BJ (cell line): ENCODE results near the gene AFF1. TPM values are rescaled to one million over a fixed set of nuclear protein-coding genes. Genes with fewer than 3 reads are reported as not detected.

Experiments
- CTCF ChIA-PET: fragments of 350-600 bp; formaldehyde crosslinking; extraction: SDS; loops from one replicate; lab custom pipeline; 2021; ENCODE audit warnings: antibody characterized with exemption, inconsistent platforms; lab: Yijun Ruan, JAX
- POLR2A ChIA-PET: fragments of 300-600 bp; sonication (Branson Sonifier 250); formaldehyde crosslinking; extraction: SDS; loops from one replicate; lab custom pipeline; 2021; ENCODE audit warnings: antibody characterized with exemption; lab: Charles Lee
- DNase-seq: peaks from one replicate; pipeline ENCODE4 v3.0.0-alpha.2; 2011; ENCODE audit warnings: low read depth
- H3K27me3 ChIP-seq: 2 replicates; pipeline ENCODE4 v1.6.0; 2011; ENCODE audit warnings: low read length; ENCODE audit not compliant: control insufficient read depth, insufficient read depth
- H3K36me3 ChIP-seq: 2 replicates; pipeline ENCODE4 v1.5.1; 2011; ENCODE audit warnings: low read length; ENCODE audit not compliant: control insufficient read depth, insufficient read depth
- H3K4me3 ChIP-seq: 2 replicates; pipeline ENCODE4 v1.5.1; 2011; ENCODE audit warnings: low read depth, mild to moderate bottlenecking, control low read depth, low read length
- CTCF ChIP-seq: IDR thresholded peaks from 2 replicates; pipeline ENCODE4 v1.5.1; 2011; ENCODE audit warnings: low read depth, mild to moderate bottlenecking, control low read depth, inconsistent platforms, low read length, moderate library complexity; ENCODE audit not compliant: insufficient read depth
- polyA plus RNA-seq: library from polyadenylated mRNA; depleted of rRNA; stranded (reverse); fragments of >200 nt; gene quantifications from 2 replicates; pipeline ENCODE4 v1.2.3, GENCODE V29; 2011

The AFF1 gene
- polyA plus RNA-seq, 1 experiment, result 11.0 TPM

DNA sequence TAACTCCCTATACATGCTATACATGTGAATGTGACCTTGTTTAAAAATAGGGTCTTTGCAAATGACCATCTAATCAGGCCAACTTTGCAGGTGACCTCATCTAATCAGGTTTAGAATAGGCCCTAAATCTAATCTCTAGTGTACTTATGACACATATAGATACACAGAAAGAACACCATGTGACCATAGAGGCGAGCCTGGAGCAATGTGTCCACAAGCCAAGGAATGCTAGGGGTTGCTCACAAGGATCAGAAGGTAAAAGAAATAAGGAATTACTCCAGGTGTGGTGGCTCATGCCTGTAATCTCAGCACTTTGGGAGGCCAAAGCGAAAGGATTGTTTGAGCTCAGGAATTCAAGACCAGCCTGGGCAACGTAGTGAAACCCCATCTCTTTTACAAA is 32.9 kb upstream of the AFF1 start:
- CTCF ChIA-PET, result interaction anchor here (1.1 kb wide), 2 partner anchors 10 to 20 kb away, joined by 3 read pairs; no protein-coding TSS in a partner anchor
- no peak for TF ChIP-seq CTCF
- Histone ChIP-seq H3K4me3 (no peak overlapping the region), H3K36me3 (no peaks in the 10 kb centered on the region), H3K27me3 (no peaks in the 10 kb centered on the region)
- POLR2A ChIA-PET, result no interaction called here
- no peak for DNase-seq

DNA sequence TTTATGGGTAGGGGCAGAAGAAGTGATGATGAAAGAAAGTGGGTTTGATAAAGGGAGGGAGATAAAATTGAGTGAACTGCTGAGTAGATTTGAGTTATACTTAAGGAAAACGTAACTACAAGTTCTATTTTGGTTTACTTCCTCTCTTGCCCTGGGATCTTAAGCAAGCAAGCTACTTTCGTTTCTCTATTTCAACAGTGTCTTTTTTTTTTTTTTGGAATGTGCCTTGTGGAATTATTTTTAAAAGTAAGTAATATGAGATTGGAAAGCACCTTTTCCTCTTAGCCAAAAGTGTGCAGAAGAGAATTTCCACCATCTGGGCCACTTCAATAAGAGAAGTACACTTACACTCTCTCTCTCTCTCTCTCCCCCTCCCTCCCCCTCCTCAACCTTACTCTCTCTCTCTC is 26.6 kb upstream of the AFF1 start:
- Histone ChIP-seq H3K36me3 (no peaks in the 10 kb centered on the region), H3K4me3 (no peak overlapping the region), H3K27me3 (no peaks in the 10 kb centered on the region)
- POLR2A ChIA-PET, result interaction anchor here (0.6 to 0.8 kb wide), 2 partner anchors 17 to 98 kb away, joined by 4 to 7 read pairs; no protein-coding TSS in a partner anchor
- DNase-seq, result no peak
- TF ChIP-seq CTCF, result no peak
- CTCF ChIA-PET, result interaction anchor here (0.8 to 2.0 kb wide), 3 partner anchors 409 to 483 kb away, joined by 3 to 9 read pairs (median 3); partner anchors contain the start of gene HSD17B11

- DNase-seq, result no peak
- Histone ChIP-seq H3K4me3 (no peak overlapping the region), H3K36me3 (no peaks in the 10 kb centered on the region), H3K27me3 (no peaks in the 10 kb centered on the region)
- ChIA-PET CTCF (interaction anchor here (1.2 to 3.1 kb wide), 5 partner anchors 11 to 411 kb away, joined by 4 to 25 read pairs (median 9); no protein-coding TSS in a partner anchor), POLR2A (no interaction called here)
- no peak for TF ChIP-seq CTCF
These were observed 25.1 kb upstream of the AFF1 start for GRCh38 chr4:86909546-86910295.

- no peak for DNase-seq
- ChIA-PET POLR2A (no interaction called here), CTCF (interaction anchor here (1.6 to 3.1 kb wide), 4 partner anchors 11 to 411 kb away, joined by 4 to 25 read pairs (median 9); no protein-coding TSS in a partner anchor)
- Histone ChIP-seq H3K36me3 (no peaks in the 10 kb centered on the region), H3K27me3 (no peaks in the 10 kb centered on the region), H3K4me3 (no peak overlapping the region)
- TF ChIP-seq CTCF, result 0 out of 2 replicates have a peak, but pooled peaks have one; percentile 4
These were observed 24.4 kb upstream of the AFF1 start for GRCh38 chr4:86910369-86910768.

GRCh38 chr4:86910820-86911684 is 23.8 kb upstream of the AFF1 start:
- H3K27me3 ChIP-seq, result no peaks in the 10 kb centered on the region
- POLR2A ChIA-PET, result no interaction called here
- DNase-seq, result no peak
- TF ChIP-seq CTCF, result no peak
- no peaks in the 10 kb centered on the region for H3K36me3 ChIP-seq
- H3K4me3 ChIP-seq, result no peak overlapping the region
- CTCF ChIA-PET, result interaction anchor here (0.6 to 3.1 kb wide), 4 partner anchors 9 to 207 kb away, joined by 3 to 25 read pairs (median 6); no protein-coding TSS in a partner anchor
